Putamen (tissue), 1 donor: ENCODE measurements around the gene SLC4A1.
"Not testable (repeated sequence)": the region's sequence is repeated elsewhere in the genome, so short reads cannot be mapped to it uniquely, and the experiment has no call there.

ENCODE experiments used
- DNase-seq: peaks from one replicate; pipeline ENCODE4 v3.0.0-alpha.2; 2016; ENCODE audit warnings: low spot score

Gene SLC4A1

DNA sequence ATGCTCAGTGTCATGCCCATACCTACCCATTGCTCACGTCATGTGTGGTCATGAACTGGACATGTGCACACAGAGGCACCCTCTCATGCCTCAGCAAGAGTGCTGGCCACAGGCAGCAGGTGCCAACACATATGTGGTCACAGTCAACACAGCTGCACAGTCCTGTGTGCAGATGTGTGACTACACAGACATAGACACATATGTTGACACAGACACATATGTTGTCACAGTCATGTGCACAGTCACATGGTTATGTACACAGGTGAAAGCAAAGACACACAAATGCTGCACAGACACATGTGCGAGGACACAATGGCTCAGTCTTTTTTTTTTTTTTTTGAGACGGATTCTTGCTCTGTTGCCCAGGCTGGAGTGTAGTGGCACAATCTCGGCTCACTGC lies 11.3 kb downstream of the SLC4A1 start:
- DNase-seq, result no peak

DNA sequence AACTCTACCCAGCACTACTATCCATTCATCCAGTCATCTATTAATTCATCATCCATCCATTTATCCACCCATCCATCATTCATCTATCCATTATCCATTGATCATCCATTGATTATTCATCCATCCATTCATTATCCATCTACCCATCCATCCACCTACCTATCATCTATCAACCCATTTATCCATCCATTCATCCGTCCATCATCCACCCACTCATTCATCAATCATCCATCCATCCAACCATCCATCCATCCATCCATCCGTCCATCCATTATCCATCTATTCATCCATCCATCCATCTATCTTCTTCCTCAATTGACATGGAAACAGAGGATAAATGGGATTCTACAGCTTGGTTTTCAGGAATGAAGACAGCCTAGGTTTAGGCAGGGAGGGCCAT lies 12.0 kb downstream of the SLC4A1 start:
- DNase-seq, result no peak

DNA sequence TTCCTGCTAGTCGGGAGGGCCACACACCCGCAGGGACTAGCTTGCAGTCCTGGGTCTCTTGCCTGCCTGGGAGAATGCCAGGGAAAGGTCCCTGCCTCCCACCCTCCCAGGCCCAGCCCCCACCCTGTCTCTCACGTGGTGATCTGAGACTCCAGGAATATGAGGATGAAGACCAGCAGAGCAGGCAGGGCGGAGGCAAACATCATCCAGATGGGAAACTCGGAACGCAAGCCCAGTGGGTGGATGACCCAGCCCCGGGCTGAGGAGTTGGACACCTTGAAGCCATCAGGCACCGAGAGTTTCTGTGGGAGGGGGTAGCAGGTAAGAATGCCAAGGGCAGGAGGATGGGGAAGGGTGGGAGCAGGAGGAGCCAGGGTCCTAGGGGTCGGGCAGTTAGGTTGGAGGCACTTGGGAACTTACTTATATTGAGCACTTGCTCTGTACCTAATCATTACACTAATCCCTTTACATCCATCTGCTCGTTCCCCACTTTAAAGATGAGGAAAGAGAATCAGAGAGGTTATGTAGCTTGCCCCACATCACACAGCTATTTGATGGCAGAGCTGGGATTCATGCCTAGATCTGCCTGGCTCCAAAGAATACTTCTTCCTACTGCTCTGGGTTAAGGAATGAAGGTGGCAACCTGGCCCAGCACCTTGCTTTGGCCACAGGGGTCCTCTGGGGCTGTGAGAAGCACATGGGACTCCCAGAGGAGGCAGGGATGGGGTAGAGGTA lies 13.4 kb downstream of the SLC4A1 start:
- no peak for DNase-seq

DNA sequence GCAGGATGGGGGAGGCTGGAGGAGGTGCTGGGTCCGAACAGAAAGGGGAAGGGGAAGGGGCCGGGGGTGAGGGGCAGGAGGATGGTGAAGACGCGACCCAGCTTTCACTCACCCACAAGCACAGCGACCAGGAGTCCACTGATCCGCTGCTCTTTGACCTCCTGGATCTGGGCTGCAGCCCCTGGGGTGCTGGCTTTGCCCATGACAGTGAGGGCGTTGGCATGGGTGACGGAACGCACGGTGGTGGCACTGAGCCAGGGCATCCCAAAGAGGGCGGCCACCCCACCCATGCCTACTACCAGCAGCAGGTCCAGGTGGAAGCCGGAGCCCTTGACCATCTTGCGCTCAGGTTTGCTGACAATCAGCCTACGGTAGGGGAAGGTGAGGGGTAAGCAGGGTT lies 14.9 kb downstream of the SLC4A1 start:
- DNase-seq, result no peak

DNA sequence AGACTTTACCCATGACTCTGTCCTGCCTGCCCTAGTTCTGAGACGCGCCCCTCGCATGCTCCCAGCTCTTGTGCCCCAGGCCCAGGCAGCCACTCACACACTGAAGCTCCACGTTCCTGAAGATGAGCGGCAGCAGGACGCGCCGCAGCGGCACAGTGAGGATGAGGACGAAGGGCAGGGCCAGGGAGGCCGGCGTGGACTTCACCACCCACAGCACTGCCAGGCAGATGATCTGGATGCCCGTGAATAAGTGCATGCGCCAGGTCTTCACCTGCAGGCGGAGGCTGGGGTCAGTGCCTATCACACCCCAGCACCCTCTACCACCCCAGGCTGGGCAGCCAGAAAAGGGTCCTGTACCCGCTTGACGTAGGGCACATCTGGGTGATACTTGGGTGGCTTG lies 16.9 kb downstream of the SLC4A1 start:
- DNase-seq, result no peak

DNA sequence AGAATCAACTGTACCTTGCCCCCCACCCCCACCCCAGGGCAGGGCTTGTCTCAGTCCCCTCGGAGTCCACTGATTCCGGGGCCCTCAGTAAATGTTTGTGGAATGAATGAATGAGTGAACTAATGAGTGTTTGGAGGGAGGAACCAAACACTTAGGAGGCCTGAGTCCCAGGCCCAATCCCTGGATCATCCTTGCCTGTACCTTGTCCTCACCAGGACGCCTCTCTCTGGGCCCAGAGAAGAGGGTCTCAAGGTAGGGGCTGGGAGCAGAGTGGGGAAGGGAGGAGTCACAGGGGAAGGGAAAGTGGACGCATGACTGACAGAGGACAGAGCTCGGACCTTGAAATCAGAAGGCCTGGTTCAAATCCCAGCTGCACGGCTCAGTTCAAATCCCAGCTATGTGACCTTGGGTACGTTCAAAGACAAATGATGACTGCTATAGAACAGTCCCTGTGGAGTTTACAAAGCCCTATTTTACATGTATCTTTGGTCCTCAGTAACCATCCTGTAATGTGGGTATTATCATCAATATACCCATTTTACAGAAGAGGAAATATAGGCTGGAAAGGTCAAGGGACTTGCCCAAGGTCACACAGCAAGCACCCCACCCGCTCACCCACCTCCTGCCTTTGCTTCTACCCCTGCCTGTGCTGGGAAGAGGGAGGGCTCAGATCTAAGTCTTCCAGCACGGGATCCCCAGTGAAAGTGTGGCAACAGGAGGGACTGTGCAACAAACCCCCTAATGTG lies 18.3 kb downstream of the SLC4A1 start:
- DNase-seq, result no peak

DNA sequence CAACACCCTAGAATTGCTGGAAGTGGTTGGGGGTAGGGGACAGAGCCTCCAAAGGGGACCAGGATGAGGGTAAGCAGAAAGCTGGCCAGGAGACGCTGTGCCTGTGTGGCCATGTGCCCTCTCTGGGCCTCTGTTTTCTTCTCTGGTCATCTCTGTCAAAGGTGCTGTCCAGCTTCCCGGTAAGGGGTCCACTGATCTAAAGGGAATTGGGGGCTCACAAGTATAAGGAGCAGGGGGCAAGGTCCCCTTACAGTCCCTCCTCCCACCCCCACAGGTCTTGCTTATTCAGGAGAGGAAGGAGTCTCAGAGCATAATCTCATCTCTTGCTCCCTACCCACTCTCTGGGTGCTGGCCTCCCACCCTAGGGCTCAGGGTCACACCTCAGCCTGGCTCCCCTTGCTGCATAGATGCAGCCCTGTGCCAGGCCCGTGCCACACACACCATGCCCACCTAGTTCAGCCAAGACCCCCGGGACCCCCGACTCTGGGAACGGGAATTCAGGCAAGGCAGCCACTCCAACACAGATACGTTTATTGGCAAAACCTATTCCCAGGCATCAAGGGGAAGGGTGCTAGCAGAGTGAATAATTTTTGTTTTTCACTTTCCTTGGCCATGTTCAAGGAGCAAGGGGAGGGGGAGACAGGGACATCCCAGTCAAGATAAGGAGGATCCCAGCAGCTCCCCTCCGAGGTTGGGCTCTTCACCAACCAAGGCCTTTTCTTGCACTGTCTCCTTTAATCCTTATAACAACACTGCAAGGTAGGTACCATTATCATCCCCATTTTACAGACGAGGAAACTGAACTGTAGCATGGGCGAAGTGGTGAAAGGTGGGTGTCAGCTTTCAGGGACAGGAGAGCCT lies 19.8 kb downstream of the SLC4A1 start:
- DNase-seq, result no peak

DNA sequence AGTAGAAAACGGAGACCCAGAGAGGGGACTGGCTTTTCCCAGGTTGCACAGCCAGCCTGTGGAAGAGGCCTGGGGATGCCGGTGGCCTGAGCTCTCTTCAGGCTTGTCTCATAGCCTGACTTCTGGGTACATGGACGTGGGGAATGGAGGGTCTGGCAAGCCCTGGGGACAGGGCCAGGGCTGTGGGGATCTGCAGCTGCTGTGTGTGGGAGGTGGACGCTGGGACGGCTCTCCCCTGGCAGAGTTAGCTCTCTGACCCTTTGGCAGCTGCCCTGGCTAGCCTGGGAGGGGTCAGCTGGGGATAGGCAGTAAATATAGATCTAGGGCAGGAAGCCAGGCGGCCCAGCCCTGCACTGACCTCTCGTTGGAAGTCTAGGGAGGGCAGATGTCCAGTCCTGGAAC lies 20.5 kb downstream of the SLC4A1 start:
- no peak for DNase-seq

DNA sequence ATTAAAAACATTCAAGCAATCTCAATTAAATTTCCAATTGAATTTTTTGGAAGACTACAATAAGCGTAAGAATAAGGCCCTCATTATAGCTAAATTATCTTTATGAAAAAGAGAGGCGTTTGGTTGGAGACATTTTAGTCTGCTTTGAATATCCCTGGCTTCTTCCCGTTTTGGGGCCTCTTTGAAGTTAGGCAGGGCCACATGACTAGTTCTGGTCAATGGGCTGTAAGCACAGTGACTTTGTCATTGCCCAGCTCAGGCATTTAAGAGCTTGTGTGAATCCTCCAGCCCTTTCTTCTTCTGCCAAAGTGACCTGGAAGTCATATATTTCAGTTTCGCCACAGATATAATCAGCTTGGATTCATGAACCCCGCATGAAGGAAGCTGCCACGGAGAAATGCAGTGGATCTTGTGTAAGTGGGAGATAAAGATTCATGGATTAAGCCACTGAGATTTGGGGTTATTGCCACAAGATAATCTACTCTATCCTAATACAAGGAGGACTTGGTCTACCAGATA lies 26.8 kb downstream of the SLC4A1 start:
- DNase-seq, result no peak

DNA sequence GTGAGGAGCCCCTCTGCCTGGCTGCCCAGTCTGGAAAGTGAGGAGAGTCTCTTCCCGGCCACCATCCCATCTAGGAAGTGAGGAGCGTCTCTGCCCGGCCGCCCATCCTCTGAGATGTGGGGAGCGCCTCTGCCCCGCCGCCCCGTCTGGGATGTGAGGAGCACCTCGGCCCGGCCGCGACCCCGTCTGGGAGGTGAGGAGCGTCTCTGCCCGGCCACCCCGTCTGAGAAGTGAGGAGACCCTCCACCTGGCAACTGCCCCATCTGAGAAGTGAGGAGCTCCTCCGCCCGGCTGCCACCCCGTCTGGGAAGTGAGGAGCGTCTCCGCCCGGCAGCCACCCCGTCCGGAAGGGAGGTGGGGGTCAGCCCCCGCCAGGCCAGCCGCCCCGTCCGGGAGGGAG lies 30.0 kb downstream of the SLC4A1 start:
- DNase-seq, result not testable (repeated sequence)

DNA sequence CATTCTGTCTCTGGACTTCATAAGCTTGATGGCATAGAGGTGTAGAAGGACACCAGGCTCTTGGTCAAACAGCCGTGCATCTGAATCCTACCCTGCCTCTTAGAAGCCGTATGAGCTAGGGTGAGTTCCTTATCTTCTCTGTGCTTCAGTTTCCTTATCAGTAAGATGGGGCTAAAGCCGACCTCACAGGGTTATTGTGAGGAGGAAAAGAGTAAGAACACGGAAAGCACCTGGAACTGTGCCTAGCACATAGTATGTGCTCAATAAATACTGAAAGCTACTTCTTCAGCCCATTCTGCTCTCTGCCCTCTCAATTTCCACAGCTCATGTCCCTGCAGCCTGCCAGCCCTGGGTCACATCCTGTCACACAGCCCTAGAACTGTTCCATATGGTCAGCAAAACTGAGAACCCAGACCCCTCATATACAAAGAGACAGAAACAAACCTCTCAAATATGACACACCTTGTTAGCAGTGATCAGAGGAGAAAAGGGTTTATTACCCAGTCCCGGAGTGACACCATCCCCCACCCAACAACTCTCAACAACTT lies 31.4 kb downstream of the SLC4A1 start:
- DNase-seq, result no peak

DNA sequence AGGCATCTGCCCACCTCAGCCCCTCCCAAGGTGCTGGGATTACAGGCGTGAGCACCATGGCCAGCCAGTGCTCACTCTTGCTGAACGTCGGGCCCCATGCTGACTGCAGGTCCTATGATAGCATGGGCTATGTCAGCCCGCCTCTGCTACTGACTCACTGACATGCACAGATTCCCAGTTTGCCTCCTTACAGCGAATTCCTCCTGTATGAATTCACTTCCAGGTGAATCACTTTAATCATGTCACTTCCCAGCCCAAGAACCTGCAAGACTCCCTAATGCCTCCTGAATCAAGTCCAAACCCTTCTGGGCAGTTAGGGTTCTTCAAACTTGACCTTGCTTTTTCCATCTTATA lies 32.4 kb downstream of the SLC4A1 start:
- no peak for DNase-seq

DNA sequence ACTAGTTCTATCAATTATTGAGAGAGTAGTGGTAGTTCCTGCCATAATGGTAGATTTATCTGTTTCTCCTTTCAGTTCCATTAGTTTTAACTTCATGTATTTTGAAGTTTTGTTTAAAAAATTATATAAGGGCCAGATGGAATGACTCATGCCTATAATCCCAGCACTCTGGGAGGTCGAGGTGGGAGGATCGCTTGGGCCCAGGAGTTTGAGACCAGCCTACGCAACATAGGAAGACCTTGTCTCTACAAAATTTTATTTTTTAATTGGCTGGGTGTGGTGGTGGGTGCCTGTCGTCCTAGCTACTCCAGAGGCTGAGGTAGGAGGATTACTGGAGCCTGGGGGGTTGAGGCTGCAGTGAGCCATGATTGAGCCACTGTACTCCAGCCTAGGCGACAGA lies 34.4 kb downstream of the SLC4A1 start:
- DNase-seq, result no peak

DNA sequence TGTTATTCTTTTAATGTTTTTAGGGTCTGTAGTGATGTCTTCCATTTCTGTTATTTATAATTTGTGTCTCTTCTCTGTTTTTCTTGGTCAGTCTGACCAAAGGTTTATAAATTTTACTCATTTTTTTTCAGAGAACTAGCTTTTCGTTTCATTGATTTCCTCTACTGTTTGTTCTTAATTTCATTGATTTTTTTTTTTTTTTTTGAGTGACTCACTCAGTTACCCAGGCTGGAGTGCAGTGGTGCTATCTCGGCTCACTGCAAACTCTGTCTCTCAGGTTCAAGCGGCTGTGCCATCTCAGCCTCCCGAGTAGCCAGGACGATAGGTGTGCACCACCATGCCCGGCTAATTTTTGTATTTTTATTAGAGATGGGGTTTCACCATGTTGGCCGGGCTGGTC lies 35.9 kb downstream of the SLC4A1 start:
- DNase-seq, result no peak

DNA sequence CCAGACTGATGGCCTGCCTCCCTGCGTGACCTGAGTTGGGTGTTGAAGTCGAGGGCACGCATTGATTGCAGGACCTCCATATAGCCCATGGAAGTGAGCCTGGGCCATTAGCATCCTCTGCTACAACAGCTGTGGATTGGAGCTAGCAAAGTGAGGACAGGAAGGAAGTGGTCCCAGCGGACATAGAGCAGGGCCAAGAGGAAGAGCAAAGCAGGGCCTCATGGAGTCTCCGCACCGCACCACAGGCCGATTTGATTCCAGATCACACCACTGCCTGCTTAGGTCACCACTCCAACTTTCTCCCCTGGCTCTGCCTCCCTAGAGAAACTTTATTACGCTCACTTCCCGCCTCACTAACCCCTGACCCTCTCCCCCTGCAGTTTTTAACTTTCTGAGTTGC lies 37.8 kb downstream of the SLC4A1 start:
- DNase-seq, result no peak

DNA sequence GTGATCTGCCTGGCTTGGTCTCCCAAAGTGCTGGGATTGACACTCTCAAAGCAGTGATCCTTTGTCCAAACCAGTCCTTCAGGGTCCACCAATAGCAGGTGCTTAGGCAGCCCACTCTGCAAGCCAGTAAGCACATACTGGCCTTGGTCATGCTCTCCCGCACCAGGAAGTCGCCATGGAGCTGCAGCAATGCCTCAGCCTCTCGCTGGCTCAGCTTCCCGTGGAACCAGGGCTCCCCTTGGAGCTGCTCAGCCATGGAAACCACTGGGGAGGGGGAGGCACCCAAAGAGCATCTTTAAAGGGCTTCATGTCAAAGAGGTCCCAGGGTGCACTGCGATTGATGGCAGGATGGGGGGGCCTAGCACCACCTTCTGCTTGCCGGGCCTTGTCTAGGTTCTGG lies 38.8 kb downstream of the SLC4A1 start:
- no peak for DNase-seq

DNA sequence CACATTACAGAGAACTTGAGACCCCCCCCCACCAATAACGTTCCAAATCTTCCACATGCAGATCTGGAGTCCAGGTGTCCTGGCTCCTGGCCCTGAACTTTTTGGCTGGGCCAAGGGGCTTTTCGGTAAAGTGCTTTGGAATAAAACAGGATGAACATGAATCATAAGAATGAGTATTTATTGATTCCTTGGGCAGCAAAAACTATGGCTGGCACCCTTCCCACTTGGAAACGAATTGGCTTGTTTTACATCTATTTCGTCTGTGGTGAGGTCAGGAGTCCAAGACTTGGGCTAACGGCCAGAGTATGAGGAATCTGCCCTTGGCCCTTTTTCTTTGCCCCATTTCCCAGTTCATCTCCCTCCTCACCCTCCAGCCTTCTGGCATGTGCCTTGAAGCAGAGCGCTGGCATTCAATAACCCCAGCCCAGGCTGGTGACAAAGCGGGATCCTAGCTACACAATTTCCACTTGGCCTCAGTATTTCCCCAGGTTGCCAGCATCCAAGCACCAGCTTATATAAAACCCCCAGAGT lies 44.3 kb downstream of the SLC4A1 start:
- no peak for DNase-seq

DNA sequence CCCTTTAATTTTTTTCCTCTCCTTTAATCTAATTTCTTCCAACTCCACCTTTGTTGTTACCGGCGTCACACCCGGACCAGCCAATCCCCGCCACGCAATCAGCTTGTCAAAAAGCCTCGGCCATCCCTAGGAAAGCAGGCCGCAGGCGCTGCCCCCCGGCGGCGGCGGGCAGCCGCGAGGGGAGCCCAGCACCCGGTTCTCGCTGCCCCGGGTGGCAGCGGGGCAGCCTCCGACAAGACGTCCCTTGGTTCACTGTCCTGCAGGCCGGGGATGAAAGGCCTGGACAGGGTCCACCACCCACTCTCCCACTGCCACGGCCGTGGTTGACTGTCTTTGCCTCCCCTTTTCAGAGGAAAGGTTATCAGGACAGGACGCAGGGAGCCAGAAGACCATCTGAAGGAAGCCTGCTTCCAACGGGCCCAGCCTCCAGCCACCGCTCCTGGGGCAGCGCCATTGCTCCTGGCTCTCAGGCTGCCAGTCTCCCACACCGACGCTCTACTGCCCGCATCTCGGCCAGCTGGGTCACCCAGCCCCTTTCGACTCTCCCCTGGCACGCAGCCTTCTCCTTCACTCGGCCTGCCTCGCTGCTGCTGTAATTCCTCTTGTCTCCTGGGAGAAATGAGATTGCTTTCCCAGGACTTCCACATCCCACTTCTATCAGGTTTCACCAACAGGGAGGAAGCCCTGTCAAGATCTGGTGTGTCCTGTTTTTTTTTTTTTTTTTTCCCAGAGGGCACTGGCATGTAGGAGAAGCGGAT lies 45.6 kb downstream of the SLC4A1 start:
- DNase-seq, result peak; percentile 87

DNA sequence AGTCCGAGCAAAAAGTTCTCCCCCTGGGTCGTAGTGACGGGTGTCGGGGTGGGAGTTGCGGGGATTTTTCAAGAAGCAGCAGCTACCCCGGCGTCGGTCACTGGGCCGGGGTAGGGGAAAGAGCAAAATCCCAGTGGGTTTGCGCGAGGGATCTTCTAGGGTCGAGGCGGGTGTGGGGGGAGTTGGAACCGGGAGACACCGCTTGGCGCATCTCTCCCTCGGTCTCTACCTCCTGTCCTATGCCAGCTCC lies 46.1 kb downstream of the SLC4A1 start:
- DNase-seq, result no peak

DNA sequence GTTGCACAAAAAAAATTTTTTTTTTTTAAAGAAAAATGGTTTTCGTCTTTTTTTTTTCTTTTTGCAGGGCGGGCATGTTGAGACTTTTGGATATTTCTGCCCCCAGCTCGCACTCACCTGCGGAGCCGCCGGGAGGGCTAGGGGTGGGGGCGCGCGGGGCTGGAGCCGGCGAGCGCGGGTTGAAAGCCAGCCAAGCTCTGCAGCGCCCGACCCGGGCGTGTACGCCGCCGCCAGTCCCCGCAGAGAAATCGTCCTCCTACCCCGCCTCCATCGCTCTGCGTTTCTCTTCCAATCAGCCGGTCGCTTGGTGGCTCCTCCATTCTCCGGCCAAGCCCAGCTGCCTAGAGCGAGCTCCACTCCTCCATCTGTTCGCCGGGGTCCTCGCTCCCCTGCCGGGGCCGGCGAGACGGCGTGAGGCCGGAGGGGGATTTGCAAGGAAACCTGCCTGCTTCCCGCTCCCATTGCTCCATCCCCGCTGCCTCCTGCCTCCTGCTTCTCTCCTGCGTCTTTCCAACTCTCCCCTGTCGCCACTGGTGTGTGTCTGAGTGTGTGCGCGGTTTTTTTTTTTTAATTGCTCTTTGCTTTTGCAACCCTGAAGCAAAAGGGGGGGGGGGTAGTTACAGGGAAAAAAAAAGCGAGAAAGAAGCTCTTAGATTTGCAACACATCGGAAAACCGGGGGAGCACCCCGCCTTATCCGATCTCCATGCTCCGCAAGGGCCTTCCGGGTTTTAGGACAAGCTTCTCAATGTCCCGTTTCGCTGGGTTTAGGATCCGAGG lies 46.7 kb downstream of the SLC4A1 start:
- peak; percentile 86 for DNase-seq
